Neural crest cell (in vitro differentiated cells): ENCODE data around the gene DENND5B. TPM values are rescaled to one million over a fixed set of nuclear protein-coding genes. Genes with fewer than 3 reads are reported as not detected.
"Not testable (repeated sequence)": the region's sequence is repeated elsewhere in the genome, so short reads cannot be mapped to it uniquely, and the experiment has no call there.

ENCODE experiments used
- DNase-seq: peaks from one replicate; pipeline ENCODE4 v3.0.0; 2021; ENCODE audit warnings: low read depth, mixed read lengths, low spot score
- H3K27ac Mint-ChIP-seq: one replicate; pipeline ENCODE4 v1.8.0; 2021; ENCODE audit warnings: mild to moderate bottlenecking, mixed read lengths; ENCODE audit not compliant: unreplicated experiment
- H3K27me3 Mint-ChIP-seq: 2 replicates; pipeline ENCODE4 v1.8.0; 2021; ENCODE audit warnings: low read depth, mild to moderate bottlenecking, mixed read lengths
- H3K36me3 Mint-ChIP-seq: 2 replicates; pipeline ENCODE4 v1.8.0; 2021; ENCODE audit warnings: low read depth, mild to moderate bottlenecking, mixed read lengths
- H3K4me1 Mint-ChIP-seq: 2 replicates; pipeline ENCODE4 v1.8.0; 2021; ENCODE audit warnings: mixed read lengths
- H3K4me3 Mint-ChIP-seq: one replicate; pipeline ENCODE4 v1.8.0; 2021; ENCODE audit warnings: mild to moderate bottlenecking, mixed read lengths
- H3K9me3 Mint-ChIP-seq: 2 replicates; pipeline ENCODE4 v1.8.0; 2021; ENCODE audit warnings: mixed read lengths
- CTCF ChIP-seq: fragments of 200-600 bp; sonication (generic); conservative IDR thresholded peaks from 2 replicates; pipeline ENCODE4 v1.5.0; 2021; ENCODE audit warnings: antibody characterized with exemption, mild to moderate bottlenecking
- total RNA-seq: library from RNA; stranded (reverse); gene quantifications from 2 replicates; pipeline ENCODE4 v1.2.1, GENCODE V29; 2021

Gene DENND5B
- total RNA-seq, 1 donor from 2014 or later: 33.2 TPM

- DNase-seq: no peak
- H3K9me3 Mint-ChIP-seq: no peaks in the 10 kb centered on the region
- H3K36me3 Mint-ChIP-seq: peaks cover 20% of the 10 kb centered on the region
- TF ChIP-seq CTCF: no peak
- peaks cover 29% of the 10 kb centered on the region for H3K4me1 Mint-ChIP-seq
- no peaks in the 10 kb centered on the region for H3K27me3 Mint-ChIP-seq
- peak overlapping the region; percentile 94 for H3K27ac Mint-ChIP-seq
- H3K4me3 Mint-ChIP-seq: peak overlapping the region; percentile 72
Observed at GRCh38 chr12:31386364-31386777, 204.6 kb downstream of the DENND5B start.

GRCh38 chr12:31377210-31377609 lies 213.7 kb downstream of the DENND5B start:
- H3K27me3 Mint-ChIP-seq, H3K4me1 Mint-ChIP-seq, H3K27ac Mint-ChIP-seq, H3K36me3 Mint-ChIP-seq, DNase-seq, H3K9me3 Mint-ChIP-seq, H3K4me3 Mint-ChIP-seq: not testable (repeated sequence)

GRCh38 chr12:31375422-31375821 lies 215.5 kb downstream of the DENND5B start:
- not testable (repeated sequence) for DNase-seq

GRCh38 chr12:31371256-31371620 lies 219.7 kb downstream of the DENND5B start:
- no peaks in the 10 kb centered on the region for H3K36me3 Mint-ChIP-seq
- no peak for DNase-seq
- H3K4me3 Mint-ChIP-seq: peak overlapping the region; percentile 50
- peaks cover 40% of the 10 kb centered on the region for H3K4me1 Mint-ChIP-seq
- H3K9me3 Mint-ChIP-seq: no peaks in the 10 kb centered on the region
- no peaks in the 10 kb centered on the region for H3K27me3 Mint-ChIP-seq
- no peak for TF ChIP-seq CTCF
- H3K27ac Mint-ChIP-seq: peak overlapping the region; percentile 96

More at GRCh38 chr12:31375422-31375821, 215.5 kb downstream of the DENND5B start:
- peaks cover 19% of the 10 kb centered on the region for H3K4me1 Mint-ChIP-seq
- not testable (repeated sequence) for H3K27me3 Mint-ChIP-seq, H3K27ac Mint-ChIP-seq, H3K9me3 Mint-ChIP-seq, H3K4me3 Mint-ChIP-seq, H3K36me3 Mint-ChIP-seq

- H3K9me3 Mint-ChIP-seq: no peaks in the 10 kb centered on the region
- no peaks in the 10 kb centered on the region for H3K36me3 Mint-ChIP-seq
- H3K27ac Mint-ChIP-seq: peak overlapping the region; percentile 96
- DNase-seq: peak; percentile 47
- TF ChIP-seq CTCF: no peak
- H3K4me3 Mint-ChIP-seq: peak overlapping the region; percentile 50
- H3K4me1 Mint-ChIP-seq: peaks cover 40% of the 10 kb centered on the region
- H3K27me3 Mint-ChIP-seq: no peaks in the 10 kb centered on the region
Observed at GRCh38 chr12:31370531-31371255, 220.2 kb downstream of the DENND5B start.

- DNase-seq: no peak
- H3K9me3 Mint-ChIP-seq: no peaks in the 10 kb centered on the region
- H3K36me3 Mint-ChIP-seq: no peaks in the 10 kb centered on the region
- H3K27me3 Mint-ChIP-seq: no peaks in the 10 kb centered on the region
- peaks cover 40% of the 10 kb centered on the region for H3K4me1 Mint-ChIP-seq
- peak overlapping the region; percentile 50 for H3K4me3 Mint-ChIP-seq
- peak overlapping the region; percentile 96 for H3K27ac Mint-ChIP-seq
- no peak for TF ChIP-seq CTCF
Observed at GRCh38 chr12:31369712-31370521, 221.0 kb downstream of the DENND5B start.
